DND-41 (cell line): ENCODE measurements around the gene FCER1G.

ENCODE experiments used
- CTCF ChIP-seq: IDR thresholded peaks from 2 replicates; pipeline ENCODE4 v1.5.1; 2012; ENCODE audit warnings: borderline replicate concordance, low read length, moderate library complexity, mild to moderate bottlenecking; ENCODE audit not compliant: poor library complexity, severe bottlenecking; ENCODE audit errors: extremely low read depth
- EZH2 ChIP-seq: IDR thresholded peaks from 3 replicates; pipeline ENCODE4 v1.6.1; 2012; ENCODE audit warnings: borderline replicate concordance, low read depth, mild to moderate bottlenecking, moderate library complexity, low read length, inconsistent platforms; ENCODE audit not compliant: severe bottlenecking

GRCh38 chr1:161225534-161226319 lies 10.6 kb downstream of the FCER1G start, which contains the start of gene TOMM40L:
- TF ChIP-seq CTCF (peak; percentile 82), EZH2 (no peak)
